A549 (cell line): Measurements from ENCODE around the gene ANKRD24. TPM values are rescaled to one million over a fixed set of nuclear protein-coding genes. Genes with fewer than 3 reads are reported as not detected.

ENCODE experiments used
- ATAC-seq, 2 experiments: fragments of 200-7000 bp in 1 of 2; fragments of >200 bp in 1 of 2; cut with Nextera tagmentation in 1 of 2; cut with Tn5 transposase in 1 of 2; 3 replicates each; pipeline versions ENCODE4 v1.8.0 to v1.9.1; 2018 to 2020; ENCODE audit warnings: mild to moderate bottlenecking in 1 of 2, moderate library complexity in 1 of 2
- CTCF ChIA-PET: fragments of 300-600 bp; sonication (Branson Sonifier 250); formaldehyde crosslinking; extraction: SDS; loops from one replicate; lab custom pipeline; 2021; ENCODE audit warnings: antibody characterized with exemption, inconsistent platforms; lab: Yijun Ruan, JAX
- POLR2A ChIA-PET: fragments of 350-600 bp; formaldehyde crosslinking; extraction: SDS; loops from one replicate; lab custom pipeline; 2021; ENCODE audit warnings: antibody characterized with exemption, inconsistent platforms; lab: Yijun Ruan, JAX
- DNase-seq, 2 experiments: peaks; one replicate each; pipeline versions ENCODE4 v3.0.0 to v3.0.0-alpha.2; 2011 to 2016; ENCODE audit warnings: low read depth in 1 of 2, low spot score in 1 of 2
- FAIRE-seq: peaks from 2 replicates; lab custom pipeline; 2011; peaks lifted over from hg19 to GRCh38; lab: Jason Lieb, UNC
- H3K27ac ChIP-seq, 2 experiments: fragments of >200 bp; sonication (Bioruptor Twin); formaldehyde crosslinking; 3 replicates each; pipeline ENCODE4 v1.5.1; 2016 to 2017
- H3K4me1 ChIP-seq: fragments of >200 bp; sonication (Bioruptor Twin); formaldehyde crosslinking; 3 replicates; pipeline ENCODE4 v1.6.1; 2016
- H3K4me2 ChIP-seq: fragments of >200 bp; sonication (Bioruptor Twin); formaldehyde crosslinking; 3 replicates; pipeline ENCODE4 v1.6.1; 2016
- H3K4me3 ChIP-seq: fragments of >200 bp; sonication (Bioruptor Twin); formaldehyde crosslinking; 3 replicates; pipeline ENCODE4 v1.5.1; 2016
- H3K9me3 ChIP-seq: fragments of >200 bp; sonication (Bioruptor Twin); formaldehyde crosslinking; 3 replicates; pipeline ENCODE4 v1.6.1; 2016
- BCL3 ChIP-seq: fragments of >200 bp; sonication (Bioruptor Twin); formaldehyde crosslinking; IDR thresholded peaks from 3 replicates; pipeline ENCODE4 v1.6.1; 2016
- BHLHE40 ChIP-seq: IDR thresholded peaks from 2 replicates; pipeline ENCODE4 v1.6.1; 2012; ENCODE audit warnings: low read depth, low read length, inconsistent platforms
- CBX8 ChIP-seq: fragments of 200-600 bp; sonication (generic); IDR thresholded peaks from 2 replicates; pipeline ENCODE4 v1.6.1; 2016
- E2F6 ChIP-seq: IDR thresholded peaks from 2 replicates; pipeline ENCODE4 v1.6.1; 2012; ENCODE audit warnings: low read depth, borderline replicate concordance
- FOSB ChIP-seq: fragments of 250-450 bp; sonication (Bioruptor Pico); IDR thresholded peaks from 2 replicates; pipeline ENCODE4 v1.5.0; 2020; ENCODE audit warnings: mild to moderate bottlenecking, moderate library complexity
- FOXS1 ChIP-seq: fragments of 250-450 bp; sonication (Bioruptor Pico); IDR thresholded peaks from 2 replicates; pipeline ENCODE4 v1.5.0; 2020; ENCODE audit warnings: mild to moderate bottlenecking, moderate library complexity
- HOXB5 ChIP-seq: fragments of 250-450 bp; sonication (Bioruptor Pico); IDR thresholded peaks from 2 replicates; pipeline ENCODE4 v1.5.0; 2020; ENCODE audit warnings: mild to moderate bottlenecking, moderate library complexity
- MAFK ChIP-seq: fragments of 450-650 bp; IDR thresholded peaks from 2 replicates; pipeline ENCODE4 v1.6.1; 2014; ENCODE audit not compliant: partially characterized antibody
- MAZ ChIP-seq: fragments of 150-350 bp; IDR thresholded peaks from 2 replicates; pipeline ENCODE4 v1.6.1; 2014; ENCODE audit warnings: antibody characterized with exemption, low read depth, low read length, borderline replicate concordance
- NPAS2 ChIP-seq: fragments of 250-450 bp; sonication (Bioruptor Pico); IDR thresholded peaks from 2 replicates; pipeline ENCODE4 v1.8.0; 2022; ENCODE audit warnings: mild to moderate bottlenecking, moderate library complexity, borderline replicate concordance
- PHF8 ChIP-seq: fragments of 200-600 bp; sonication (generic); IDR thresholded peaks from 2 replicates; pipeline ENCODE4 v1.6.1; 2016; ENCODE audit warnings: low read depth, mild to moderate bottlenecking, antibody characterized with exemption, moderate library complexity, borderline replicate concordance
- POLR2A ChIP-seq: IDR thresholded peaks from 2 replicates; pipeline ENCODE4 v1.6.1; 2012; ENCODE audit warnings: mild to moderate bottlenecking, low read length
- RARB ChIP-seq: fragments of 250-450 bp; sonication (Bioruptor Pico); IDR thresholded peaks from 2 replicates; pipeline ENCODE4 v1.8.0; 2021; ENCODE audit warnings: mild to moderate bottlenecking, moderate library complexity
- SMC3 ChIP-seq: fragments of >200 bp; sonication (Bioruptor Twin); formaldehyde crosslinking; IDR thresholded peaks from 3 replicates; pipeline ENCODE4 v1.6.1; 2018; ENCODE audit warnings: inconsistent platforms
- SREBF2 ChIP-seq: fragments of 450-650 bp; IDR thresholded peaks from 2 replicates; pipeline ENCODE4 v1.6.1; 2014; ENCODE audit warnings: mild to moderate bottlenecking, moderate library complexity
- TFCP2L1 ChIP-seq: fragments of 250-450 bp; sonication (Bioruptor Pico); IDR thresholded peaks from 2 replicates; pipeline ENCODE4 v1.5.0; 2021; ENCODE audit warnings: mild to moderate bottlenecking
- ZFP36 ChIP-seq: fragments of 450-650 bp; IDR thresholded peaks from 2 replicates; pipeline ENCODE4 v1.6.1; 2014; ENCODE audit warnings: borderline replicate concordance; ENCODE audit not compliant: partially characterized antibody
- ZSCAN20 ChIP-seq: fragments of 250-450 bp; sonication (Bioruptor Pico); IDR thresholded peaks from 2 replicates; pipeline ENCODE4 v1.8.0; 2022; ENCODE audit warnings: mild to moderate bottlenecking, moderate library complexity
- WGBS: methylation state at CpG from one replicate; pipeline ENCODE4 v1.1.6; 2017; ENCODE audit errors: missing lambda C conversion rate; 5-methylcytosine and 5-hydroxymethylcytosine counted together
- polyA plus RNA-seq, 4 experiments: library from polyadenylated mRNA; depleted of rRNA in 3 of 4; stranded (reverse); fragments of >200 nt; fragmentation: RNase III in 1 of 4; extraction: RNeasy Plus Mini Kit Qiagen cat#74134 plus additional on column Dnase treatment in 1 of 4; gene quantifications; 2 replicates in 3 of 4; 3 replicates in 1 of 4; pipeline ENCODE4 v1.2.3, GENCODE V29; 2011 to 2017
- TF ChIP-seq, protein P1 (sequence below): fragments of 150-350 bp; IDR thresholded peaks from 2 replicates; pipeline ENCODE4 v1.6.1; 2014; ENCODE audit warnings: low read depth, mild to moderate bottlenecking, low read length
- TF ChIP-seq, protein P2 (sequence below): fragments of 250-450 bp; sonication (Bioruptor Pico); IDR thresholded peaks from 2 replicates; pipeline ENCODE4 v1.5.0; 2020; ENCODE audit warnings: low read depth, mild to moderate bottlenecking, moderate library complexity
- TF ChIP-seq, protein P3 (sequence below): fragments of 450-650 bp; IDR thresholded peaks from 2 replicates; pipeline ENCODE4 v1.6.1; 2014; ENCODE audit warnings: antibody characterized with exemption

ANKRD24 gene
- polyA plus RNA-seq, 2 of the 4 experiments (the other 2 are of a cell fraction): 0.28 to 0.36 TPM

- TF ChIP-seq FOXS1 (CRISPR knock-in tag) (no peak), MAFK (no peak)
- TF ChIP-seq, all 56 proteins: peak for 0
Observed at GRCh38 chr19:4194353-4194752, 11.9 kb downstream of the ANKRD24 start (continued).

GRCh38 chr19:4196009-4196408 is 13.5 kb downstream of the ANKRD24 start:
- H3K4me1 ChIP-seq: peaks cover 15% of the 10 kb centered on the region; the same call in 2 of the 3 replicates
- H3K4me3 ChIP-seq: no peak overlapping the region
- ChIA-PET POLR2A (no interaction called here), CTCF (interaction anchor here (1.3 kb wide), 1 partner anchor 12 kb away, joined by 4 read pairs; no protein-coding TSS in a partner anchor)
- H3K9me3 ChIP-seq: no peaks in the 10 kb centered on the region
- DNase-seq: no peak
- 57% methylated on average over 8 of the region's 8 CpGs for WGBS
- H3K27ac ChIP-seq: no peak overlapping the region
- FAIRE-seq: no peak
- H3K4me2 ChIP-seq: no peak overlapping the region
- ATAC-seq: no peak
- TF ChIP-seq HOXB5 (CRISPR knock-in tag): no peak
- peak; percentile 35 for TF ChIP-seq ZFP36
- no peak for TF ChIP-seq FOSB (CRISPR knock-in tag)

GRCh38 chr19:4196587-4197148 is 14.2 kb downstream of the ANKRD24 start:
- Histone ChIP-seq H3K27ac (no peak overlapping the region), H3K4me3 (no peak overlapping the region), H3K9me3 (no peaks in the 10 kb centered on the region), H3K4me1 (peaks cover 15% of the 10 kb centered on the region; the same call in 2 of the 3 replicates), H3K4me2 (no peak overlapping the region)
- no peak for ATAC-seq
- TF ChIP-seq SREBF2: no peak
- no peak for TF ChIP-seq MAFK
- TF ChIP-seq BHLHE40: no peak
- TF ChIP-seq SMC3: no peak
- TF ChIP-seq, protein P1, sequence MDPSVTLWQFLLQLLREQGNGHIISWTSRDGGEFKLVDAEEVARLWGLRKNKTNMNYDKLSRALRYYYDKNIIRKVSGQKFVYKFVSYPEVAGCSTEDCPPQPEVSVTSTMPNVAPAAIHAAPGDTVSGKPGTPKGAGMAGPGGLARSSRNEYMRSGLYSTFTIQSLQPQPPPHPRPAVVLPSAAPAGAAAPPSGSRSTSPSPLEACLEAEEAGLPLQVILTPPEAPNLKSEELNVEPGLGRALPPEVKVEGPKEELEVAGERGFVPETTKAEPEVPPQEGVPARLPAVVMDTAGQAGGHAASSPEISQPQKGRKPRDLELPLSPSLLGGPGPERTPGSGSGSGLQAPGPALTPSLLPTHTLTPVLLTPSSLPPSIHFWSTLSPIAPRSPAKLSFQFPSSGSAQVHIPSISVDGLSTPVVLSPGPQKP: no peak
- TF ChIP-seq POLR2A: no peak
- TF ChIP-seq BCL3: no peak
- TF ChIP-seq, protein P2, sequence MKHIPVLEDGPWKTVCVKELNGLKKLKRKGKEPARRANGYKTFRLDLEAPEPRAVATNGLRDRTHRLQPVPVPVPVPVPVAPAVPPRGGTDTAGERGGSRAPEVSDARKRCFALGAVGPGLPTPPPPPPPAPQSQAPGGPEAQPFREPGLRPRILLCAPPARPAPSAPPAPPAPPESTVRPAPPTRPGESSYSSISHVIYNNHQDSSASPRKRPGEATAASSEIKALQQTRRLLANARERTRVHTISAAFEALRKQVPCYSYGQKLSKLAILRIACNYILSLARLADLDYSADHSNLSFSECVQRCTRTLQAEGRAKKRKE: no peak
- TF ChIP-seq, protein P3, sequence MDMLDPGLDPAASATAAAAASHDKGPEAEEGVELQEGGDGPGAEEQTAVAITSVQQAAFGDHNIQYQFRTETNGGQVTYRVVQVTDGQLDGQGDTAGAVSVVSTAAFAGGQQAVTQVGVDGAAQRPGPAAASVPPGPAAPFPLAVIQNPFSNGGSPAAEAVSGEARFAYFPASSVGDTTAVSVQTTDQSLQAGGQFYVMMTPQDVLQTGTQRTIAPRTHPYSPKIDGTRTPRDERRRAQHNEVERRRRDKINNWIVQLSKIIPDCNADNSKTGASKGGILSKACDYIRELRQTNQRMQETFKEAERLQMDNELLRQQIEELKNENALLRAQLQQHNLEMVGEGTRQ: no peak
- TF ChIP-seq ZSCAN20: no peak
- TF ChIP-seq RARB (CRISPR knock-in tag): no peak
- no peak for TF ChIP-seq CBX8
- TF ChIP-seq PHF8: no peak
- no peak for TF ChIP-seq FOXS1 (CRISPR knock-in tag)
- no peak for TF ChIP-seq E2F6
- no peak for TF ChIP-seq NPAS2
- no peak for TF ChIP-seq TFCP2L1 (CRISPR knock-in tag)
- no peak for TF ChIP-seq MAZ
- 70% methylated on average over 14 of the region's 22 CpGs for WGBS
- POLR2A ChIA-PET: no interaction called here
- DNase-seq: no peak
- no peak for FAIRE-seq
- CTCF ChIA-PET: interaction anchor here (0.6 to 1.3 kb wide), 3 partner anchors 12 to 27 kb away, joined by 3 to 4 read pairs (median 3); no protein-coding TSS in a partner anchor
